Breast epithelium (tissue), 3 donors: Measurements from ENCODE around the gene SHFL.

Source experiments
- POLR2A ChIP-seq: fragments of 450-650 bp; IDR thresholded peaks from one replicate; pipeline ENCODE4 v1.6.1; 2016; ENCODE audit warnings: antibody characterized with exemption, mild to moderate bottlenecking, moderate library complexity
- POLR2AphosphoS5 ChIP-seq, 3 donors: sonication (generic); formaldehyde crosslinking; IDR thresholded peaks; one replicate each; pipeline ENCODE4 v1.6.1; 2017; ENCODE audit warnings: antibody characterized with exemption in 3 of 3
- TF ChIP-seq, protein P1 (sequence below), 3 donors: fragments of 450-650 bp; IDR thresholded peaks; one replicate each; pipeline ENCODE4 v1.5.1; 2016 to 2017; ENCODE audit warnings: antibody characterized with exemption in 3 of 3, mild to moderate bottlenecking in 3 of 3, moderate library complexity in 3 of 3

DNA sequence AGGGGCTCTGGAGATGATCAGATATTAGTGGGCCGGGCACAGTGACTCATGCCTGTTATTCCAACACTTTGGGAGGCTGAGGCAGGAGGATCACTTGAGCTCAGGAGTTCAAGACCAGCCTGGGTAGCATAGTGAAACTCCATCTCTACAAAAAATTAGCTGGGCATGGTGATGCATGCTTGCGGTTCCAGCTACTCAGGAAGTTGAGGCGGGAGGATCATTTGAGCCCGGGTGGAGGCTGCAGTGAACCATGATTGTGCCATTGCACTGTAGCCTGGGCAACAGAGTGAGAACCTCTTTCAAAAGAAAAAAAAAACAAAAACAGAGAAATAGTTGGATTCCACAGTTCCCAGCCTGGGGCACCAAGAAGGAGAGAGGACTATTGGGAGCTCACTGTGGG is 17.9 kb upstream of the SHFL start:
- TF ChIP-seq, protein P1, sequence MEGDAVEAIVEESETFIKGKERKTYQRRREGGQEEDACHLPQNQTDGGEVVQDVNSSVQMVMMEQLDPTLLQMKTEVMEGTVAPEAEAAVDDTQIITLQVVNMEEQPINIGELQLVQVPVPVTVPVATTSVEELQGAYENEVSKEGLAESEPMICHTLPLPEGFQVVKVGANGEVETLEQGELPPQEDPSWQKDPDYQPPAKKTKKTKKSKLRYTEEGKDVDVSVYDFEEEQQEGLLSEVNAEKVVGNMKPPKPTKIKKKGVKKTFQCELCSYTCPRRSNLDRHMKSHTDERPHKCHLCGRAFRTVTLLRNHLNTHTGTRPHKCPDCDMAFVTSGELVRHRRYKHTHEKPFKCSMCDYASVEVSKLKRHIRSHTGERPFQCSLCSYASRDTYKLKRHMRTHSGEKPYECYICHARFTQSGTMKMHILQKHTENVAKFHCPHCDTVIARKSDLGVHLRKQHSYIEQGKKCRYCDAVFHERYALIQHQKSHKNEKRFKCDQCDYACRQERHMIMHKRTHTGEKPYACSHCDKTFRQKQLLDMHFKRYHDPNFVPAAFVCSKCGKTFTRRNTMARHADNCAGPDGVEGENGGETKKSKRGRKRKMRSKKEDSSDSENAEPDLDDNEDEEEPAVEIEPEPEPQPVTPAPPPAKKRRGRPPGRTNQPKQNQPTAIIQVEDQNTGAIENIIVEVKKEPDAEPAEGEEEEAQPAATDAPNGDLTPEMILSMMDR (IDR thresholded peaks at IDR 0.05) = no peak
- TF ChIP-seq POLR2A (no peak), POLR2AphosphoS5 (IDR thresholded peaks at IDR 0.05) (no peak)
